Uterus (tissue), 2 donors: Measurements from ENCODE around the gene IQSEC3.

Source experiments
- CTCF ChIP-seq, 4 experiments: fragments of 200-600 bp in 2 of 4; fragments of 450-650 bp in 2 of 4; sonication (generic) in 2 of 4; IDR thresholded peaks; one replicate each; pipeline ENCODE4 v1.5.1; 2016 to 2019; ENCODE audit warnings: antibody characterized with exemption in 4 of 4, mild to moderate bottlenecking in 2 of 4, moderate library complexity in 1 of 4
- POLR2A ChIP-seq, 2 donors: fragments of 450-650 bp; IDR thresholded peaks; one replicate each; pipeline ENCODE4 v1.6.1; 2016; ENCODE audit warnings: antibody characterized with exemption in 2 of 2, mild to moderate bottlenecking in 1 of 2, moderate library complexity in 1 of 2

GRCh38 chr12:198705-199104, 132.1 kb downstream of the IQSEC3 start:
- TF ChIP-seq POLR2A (IDR thresholded peaks at IDR 0.05) (no peak), CTCF (IDR thresholded peaks at IDR 0.05) (no peak)
